ENCODE results near the gene IRF5.

Gene IRF5

DNA sequence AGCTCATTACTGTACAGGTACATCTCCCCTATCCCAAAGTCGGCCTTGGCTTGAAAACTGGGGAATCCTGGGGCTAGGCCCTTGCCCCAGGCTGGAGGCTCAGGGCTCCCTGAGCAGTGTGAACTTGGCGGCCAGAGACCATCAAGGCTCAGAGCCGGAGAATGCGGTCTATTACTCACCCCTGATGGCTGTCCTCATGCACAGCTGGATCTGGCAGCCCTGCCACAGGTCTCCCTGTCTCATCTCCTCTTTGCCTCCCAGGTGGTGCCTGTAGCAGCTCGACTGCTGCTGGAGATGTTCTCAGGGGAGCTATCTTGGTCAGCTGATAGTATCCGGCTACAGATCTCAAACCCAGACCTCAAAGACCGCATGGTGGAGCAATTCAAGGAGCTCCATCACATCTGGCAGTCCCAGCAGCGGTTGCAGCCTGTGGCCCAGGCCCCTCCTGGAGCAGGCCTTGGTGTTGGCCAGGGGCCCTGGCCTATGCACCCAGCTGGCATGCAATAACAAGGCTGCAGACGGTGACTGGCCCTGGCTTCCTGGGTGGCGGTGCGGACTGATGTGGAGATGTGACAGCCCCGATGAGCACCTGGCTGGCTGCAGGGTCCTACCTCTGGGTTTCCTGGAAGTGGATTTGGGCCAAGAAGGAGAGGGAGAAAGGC is 10.7 kb downstream of the IRF5 start:
- no peak overlapping the region for H3K4me3 ChIP-seq (ENCODE audit: low read length)
- H3K36me3 ChIP-seq (ENCODE audit: control insufficient read depth, low read depth, low read length) = peaks cover 3% of the 10 kb centered on the region
- no peaks in the 10 kb centered on the region for H3K9me3 ChIP-seq (ENCODE audit: control insufficient read depth, low read depth, low read length)
- H3K27ac ChIP-seq (ENCODE audit: low read length) = no peak overlapping the region
- no peaks in the 10 kb centered on the region for H3K4me1 ChIP-seq (ENCODE audit: control insufficient read depth, low read depth, low read length)
- H3K9ac ChIP-seq (ENCODE audit: low read length) = no peak overlapping the region
- no peaks in the 10 kb centered on the region for H3K27me3 ChIP-seq (ENCODE audit: control insufficient read depth, insufficient read depth, low read length)

DNA sequence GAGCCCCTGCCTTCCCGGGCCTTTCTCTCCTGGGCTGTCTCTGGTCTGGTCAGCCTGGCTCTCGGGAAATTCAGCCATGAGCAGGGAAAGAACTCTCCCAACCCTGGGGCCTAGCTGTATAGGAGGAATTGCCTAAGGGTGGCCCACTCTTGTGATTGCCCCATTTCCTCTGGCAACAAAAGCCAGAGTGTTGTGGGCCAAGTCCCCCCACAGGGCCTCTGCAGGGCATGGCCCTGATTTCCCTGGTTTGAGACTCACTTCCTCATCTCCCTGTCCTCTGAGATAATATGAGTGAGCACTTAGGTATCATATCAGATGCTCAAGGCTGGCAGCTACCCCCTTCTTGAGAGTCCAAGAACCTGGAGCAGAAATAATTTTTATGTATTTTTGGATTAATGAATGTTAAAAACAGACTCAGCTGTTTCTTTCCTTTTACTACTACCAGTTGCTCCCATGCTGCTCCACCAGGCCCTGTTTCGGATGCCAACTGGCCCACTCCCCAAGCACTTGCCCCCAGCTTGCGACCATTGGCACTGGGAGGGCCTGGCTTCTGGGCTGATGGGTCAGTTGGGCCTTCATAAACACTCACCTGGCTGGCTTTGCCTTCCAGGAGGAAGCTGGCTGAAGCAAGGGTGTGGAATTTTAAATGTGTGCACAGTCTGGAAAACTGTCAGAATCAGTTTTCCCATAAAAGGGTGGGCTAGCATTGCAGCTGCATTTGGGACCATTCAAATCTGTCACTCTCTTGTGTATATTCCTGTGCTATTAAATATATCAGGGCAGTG is 11.4 kb downstream of the IRF5 start:
- no peak overlapping the region for H3K27ac ChIP-seq (ENCODE audit: low read length)

DNA sequence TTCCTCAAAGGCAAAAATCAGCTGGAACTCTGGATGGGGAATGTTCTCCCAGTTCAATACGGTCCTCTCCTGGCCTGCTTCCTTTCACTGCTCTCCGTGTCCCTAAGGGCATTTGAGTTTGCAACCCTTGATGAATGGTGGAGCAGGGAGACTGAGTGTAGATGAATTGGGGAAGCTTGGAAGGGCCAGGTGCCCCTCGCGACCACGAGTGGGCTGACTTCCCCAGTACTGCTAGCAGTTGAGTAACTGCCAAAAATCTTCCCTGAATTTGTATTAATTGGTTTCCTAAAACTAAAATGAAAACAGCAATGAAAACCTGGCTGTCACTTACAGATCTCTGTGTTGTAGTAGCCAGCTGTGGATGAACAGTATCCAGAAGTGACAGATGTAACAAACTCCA is 13.6 kb downstream of the IRF5 start:
- no peak overlapping the region for H3K4me3 ChIP-seq (ENCODE audit: low read length)
- no peaks in the 10 kb centered on the region for H3K27me3 ChIP-seq (ENCODE audit: control insufficient read depth, insufficient read depth, low read length)
- H3K9ac ChIP-seq (ENCODE audit: low read length) = no peak overlapping the region
- peaks cover 8% of the 10 kb centered on the region for H3K4me1 ChIP-seq (ENCODE audit: control insufficient read depth, low read depth, low read length)
- no peak overlapping the region for H3K27ac ChIP-seq (ENCODE audit: low read length)
- no peaks in the 10 kb centered on the region for H3K9me3 ChIP-seq (ENCODE audit: control insufficient read depth, low read depth, low read length)
- peaks cover 18% of the 10 kb centered on the region for H3K36me3 ChIP-seq (ENCODE audit: control insufficient read depth, low read depth, low read length)

More for the DNA sequence above, 11.4 kb downstream of the IRF5 start:
- Histone ChIP-seq H3K36me3 (ENCODE audit: control insufficient read depth, low read depth, low read length) (peaks cover 10% of the 10 kb centered on the region), H3K4me1 (ENCODE audit: control insufficient read depth, low read depth, low read length) (no peaks in the 10 kb centered on the region), H3K27me3 (ENCODE audit: control insufficient read depth, insufficient read depth, low read length) (no peaks in the 10 kb centered on the region), H3K9ac (ENCODE audit: low read length) (no peak overlapping the region), H3K9me3 (ENCODE audit: control insufficient read depth, low read depth, low read length) (no peaks in the 10 kb centered on the region), H3K4me3 (ENCODE audit: low read length) (no peak overlapping the region)

DNA sequence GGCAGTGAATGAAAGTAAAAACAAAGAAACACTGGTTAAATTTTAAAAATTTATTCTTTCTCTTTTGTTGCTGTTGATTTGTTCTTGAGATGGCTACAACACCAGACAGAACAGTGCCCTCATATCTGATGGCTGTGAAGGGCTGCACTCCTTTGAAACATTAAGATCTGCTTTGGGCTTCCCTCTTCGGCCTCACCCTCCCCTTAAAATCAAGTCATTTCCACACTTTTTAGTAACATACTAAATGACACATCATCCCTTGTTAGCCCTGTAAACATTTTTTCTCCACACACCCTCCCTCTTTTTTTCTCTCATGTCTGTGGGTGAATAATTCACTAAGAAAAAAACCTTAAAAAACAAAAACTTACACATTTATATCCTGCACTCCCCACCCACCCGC is 16.4 kb downstream of the IRF5 start:
- Histone ChIP-seq H3K9ac (ENCODE audit: low read length) (no peak overlapping the region), H3K4me3 (ENCODE audit: low read length) (no peak overlapping the region), H3K27ac (ENCODE audit: low read length) (no peak overlapping the region), H3K27me3 (ENCODE audit: control insufficient read depth, insufficient read depth, low read length) (no peaks in the 10 kb centered on the region), H3K9me3 (ENCODE audit: control insufficient read depth, low read depth, low read length) (no peaks in the 10 kb centered on the region), H3K4me1 (ENCODE audit: control insufficient read depth, low read depth, low read length) (peaks cover 8% of the 10 kb centered on the region), H3K36me3 (ENCODE audit: control insufficient read depth, low read depth, low read length) (peaks cover 41% of the 10 kb centered on the region)

DNA sequence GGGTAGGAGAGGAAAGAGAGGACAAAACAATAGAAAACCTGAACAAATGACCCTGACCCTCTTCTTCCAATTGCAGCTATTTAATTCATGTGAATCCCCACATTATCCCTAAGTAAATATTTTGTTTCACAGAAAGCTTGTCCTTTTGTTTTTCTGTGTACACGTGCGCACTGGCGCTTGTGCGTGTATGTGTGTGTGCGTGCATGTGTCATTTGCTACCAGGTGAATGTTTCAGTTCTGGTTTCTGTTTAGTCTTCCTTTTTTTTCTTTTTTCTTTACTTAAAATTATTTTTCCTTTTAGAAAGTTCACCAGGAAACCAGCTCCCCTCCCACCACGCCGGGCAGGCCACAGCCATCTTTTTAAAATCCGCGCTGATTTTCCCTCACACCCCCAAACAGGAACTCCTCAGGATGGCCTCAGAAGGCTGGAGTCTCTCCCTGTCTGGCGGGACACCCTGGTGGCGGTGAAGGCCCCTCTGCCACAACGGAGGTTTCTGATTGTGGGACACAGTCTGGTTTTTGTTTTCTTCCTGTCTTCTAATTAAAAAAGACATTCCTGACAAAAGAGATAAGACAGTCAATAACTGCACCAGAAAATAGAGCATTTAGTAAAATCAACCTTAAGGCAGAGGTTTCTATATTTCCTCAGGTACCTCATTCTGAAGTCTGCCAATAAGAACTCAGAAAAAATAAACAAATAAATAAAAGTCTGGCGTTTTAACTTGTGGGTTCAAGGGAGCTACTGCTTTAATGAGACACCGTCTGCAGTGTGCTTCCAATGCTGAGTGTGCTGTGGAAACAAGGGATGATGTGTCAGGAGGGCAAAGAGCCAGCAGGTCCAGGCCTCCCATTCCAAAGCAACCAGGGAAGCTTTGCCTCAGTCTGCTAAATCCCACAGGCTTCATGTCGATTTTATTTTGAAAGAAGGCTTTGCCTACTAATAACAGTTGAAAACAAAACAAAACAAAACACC is 17.4 kb downstream of the IRF5 start:
- Histone ChIP-seq H3K4me3 (ENCODE audit: low read length) (no peak overlapping the region), H3K4me1 (ENCODE audit: control insufficient read depth, low read depth, low read length) (peaks cover 8% of the 10 kb centered on the region), H3K27ac (ENCODE audit: low read length) (no peak overlapping the region), H3K27me3 (ENCODE audit: control insufficient read depth, insufficient read depth, low read length) (no peaks in the 10 kb centered on the region), H3K9me3 (ENCODE audit: control insufficient read depth, low read depth, low read length) (no peaks in the 10 kb centered on the region), H3K9ac (ENCODE audit: low read length) (no peak overlapping the region), H3K36me3 (ENCODE audit: control insufficient read depth, low read depth, low read length) (peaks cover 46% of the 10 kb centered on the region)

DNA sequence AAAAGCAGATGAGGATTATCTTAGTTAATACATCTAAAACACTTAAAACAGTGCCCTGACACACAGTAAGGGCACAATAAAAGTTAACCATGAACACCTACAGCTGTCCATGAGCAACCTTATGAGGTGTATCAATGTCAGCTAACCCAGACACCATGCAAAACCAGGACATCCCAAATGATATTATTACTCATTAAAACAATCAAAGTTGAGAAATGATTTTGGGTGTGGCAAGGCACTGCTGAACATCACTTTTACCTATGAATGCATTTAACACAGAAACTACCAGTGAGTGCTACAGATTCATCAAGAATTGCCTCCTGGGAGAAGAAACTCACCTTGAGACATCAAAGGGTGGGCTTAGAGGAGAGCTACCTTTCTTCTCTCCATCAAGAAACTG is 18.3 kb downstream of the IRF5 start:
- Histone ChIP-seq H3K36me3 (ENCODE audit: control insufficient read depth, low read depth, low read length) (peaks cover 48% of the 10 kb centered on the region), H3K27ac (ENCODE audit: low read length) (no peak overlapping the region), H3K9ac (ENCODE audit: low read length) (no peak overlapping the region), H3K27me3 (ENCODE audit: control insufficient read depth, insufficient read depth, low read length) (no peaks in the 10 kb centered on the region), H3K4me1 (ENCODE audit: control insufficient read depth, low read depth, low read length) (peaks cover 8% of the 10 kb centered on the region), H3K9me3 (ENCODE audit: control insufficient read depth, low read depth, low read length) (no peaks in the 10 kb centered on the region), H3K4me3 (ENCODE audit: low read length) (no peak overlapping the region)

- Histone ChIP-seq H3K27ac (ENCODE audit: low read length) (no peak overlapping the region), H3K4me3 (ENCODE audit: low read length) (no peak overlapping the region), H3K4me1 (ENCODE audit: control insufficient read depth, low read depth, low read length) (peaks cover 8% of the 10 kb centered on the region), H3K27me3 (ENCODE audit: control insufficient read depth, insufficient read depth, low read length) (no peaks in the 10 kb centered on the region), H3K9ac (ENCODE audit: low read length) (no peak overlapping the region), H3K9me3 (ENCODE audit: control insufficient read depth, low read depth, low read length) (no peaks in the 10 kb centered on the region), H3K36me3 (ENCODE audit: control insufficient read depth, low read depth, low read length) (peaks cover 57% of the 10 kb centered on the region)
Measured at GRCh38 chr7:128959296-128959695, 21.6 kb downstream of the IRF5 start.

GRCh38 chr7:128961030-128961659 is 23.4 kb downstream of the IRF5 start:
- Histone ChIP-seq H3K4me3 (ENCODE audit: low read length) (no peak overlapping the region), H3K9me3 (ENCODE audit: control insufficient read depth, low read depth, low read length) (no peaks in the 10 kb centered on the region), H3K36me3 (ENCODE audit: control insufficient read depth, low read depth, low read length) (peaks cover 61% of the 10 kb centered on the region), H3K27me3 (ENCODE audit: control insufficient read depth, insufficient read depth, low read length) (no peaks in the 10 kb centered on the region), H3K9ac (ENCODE audit: low read length) (no peak overlapping the region), H3K4me1 (ENCODE audit: control insufficient read depth, low read depth, low read length) (no peaks in the 10 kb centered on the region), H3K27ac (ENCODE audit: low read length) (no peak overlapping the region)

GRCh38 chr7:128962899-128963298 is 25.2 kb downstream of the IRF5 start:
- Histone ChIP-seq H3K4me3 (ENCODE audit: low read length) (no peak overlapping the region), H3K4me1 (ENCODE audit: control insufficient read depth, low read depth, low read length) (no peaks in the 10 kb centered on the region), H3K9ac (ENCODE audit: low read length) (no peak overlapping the region), H3K27ac (ENCODE audit: low read length) (no peak overlapping the region), H3K36me3 (ENCODE audit: control insufficient read depth, low read depth, low read length) (peaks cover 61% of the 10 kb centered on the region), H3K9me3 (ENCODE audit: control insufficient read depth, low read depth, low read length) (no peaks in the 10 kb centered on the region), H3K27me3 (ENCODE audit: control insufficient read depth, insufficient read depth, low read length) (no peaks in the 10 kb centered on the region)

GRCh38 chr7:128963327-128963757 is 25.6 kb downstream of the IRF5 start:
- H3K4me3 ChIP-seq (ENCODE audit: low read length) = no peak overlapping the region

GRCh38 chr7:128968624-128969023 is 30.9 kb downstream of the IRF5 start:
- no peaks in the 10 kb centered on the region for H3K27me3 ChIP-seq (ENCODE audit: control insufficient read depth, insufficient read depth, low read length)
- no peak overlapping the region for H3K9ac ChIP-seq (ENCODE audit: low read length)
- peaks cover 71% of the 10 kb centered on the region for H3K36me3 ChIP-seq (ENCODE audit: control insufficient read depth, low read depth, low read length)

More at GRCh38 chr7:128963327-128963757, 25.6 kb downstream of the IRF5 start:
- Histone ChIP-seq H3K27me3 (ENCODE audit: control insufficient read depth, insufficient read depth, low read length) (no peaks in the 10 kb centered on the region), H3K27ac (ENCODE audit: low read length) (no peak overlapping the region), H3K9ac (ENCODE audit: low read length) (no peak overlapping the region), H3K4me1 (ENCODE audit: control insufficient read depth, low read depth, low read length) (no peaks in the 10 kb centered on the region), H3K36me3 (ENCODE audit: control insufficient read depth, low read depth, low read length) (peaks cover 61% of the 10 kb centered on the region), H3K9me3 (ENCODE audit: control insufficient read depth, low read depth, low read length) (no peaks in the 10 kb centered on the region)

More at GRCh38 chr7:128968624-128969023, 30.9 kb downstream of the IRF5 start:
- Histone ChIP-seq H3K4me1 (ENCODE audit: control insufficient read depth, low read depth, low read length) (no peaks in the 10 kb centered on the region), H3K4me3 (ENCODE audit: low read length) (no peak overlapping the region), H3K9me3 (ENCODE audit: control insufficient read depth, low read depth, low read length) (no peaks in the 10 kb centered on the region), H3K27ac (ENCODE audit: low read length) (no peak overlapping the region)

Data from iPS-18a (cell line).